Stimulated activated naive B cell treated with anti-CD40 and anti-IgM and Interleukin-4, amounts not matched to agents 10 μg/mL and 1 μg/mL and 100 μg/mL, for 72 hours (primary cell): ENCODE measurements around the gene BIRC7.

Source experiments
- ATAC-seq, 2 donors: fragments of 150-1000 bp; cut with Tn5 transposase; replicated peaks; 2 replicates each; pipeline ENCODE4 v1.10.0; 2021; ENCODE audit warnings: moderate library complexity in 1 of 2
- DNase-seq: peaks from one replicate; pipeline ENCODE4 v3.0.0; 2021
- H3K27ac Mint-ChIP-seq: one replicate; pipeline ENCODE4 v1.8.0; 2022; ENCODE audit warnings: mild to moderate bottlenecking, mixed read lengths
- H3K27me3 Mint-ChIP-seq, 2 donors: one replicate each; pipeline ENCODE4 v1.8.0; 2022; ENCODE audit warnings: mixed read lengths in 2 of 2
- H3K36me3 Mint-ChIP-seq, 2 donors: one replicate each; pipeline ENCODE4 v1.8.0; 2022; ENCODE audit warnings: mixed read lengths in 2 of 2, mild to moderate bottlenecking in 1 of 2
- H3K4me1 Mint-ChIP-seq, 2 donors: one replicate each; pipeline ENCODE4 v1.8.0; 2022; ENCODE audit warnings: mixed read lengths in 2 of 2, mild to moderate bottlenecking in 1 of 2
- H3K4me3 Mint-ChIP-seq, 2 donors: one replicate each; pipeline ENCODE4 v1.8.0; 2022; ENCODE audit warnings: mild to moderate bottlenecking in 2 of 2, mixed read lengths in 2 of 2, moderate library complexity in 1 of 2
- H3K9me3 Mint-ChIP-seq, 2 donors: one replicate each; pipeline ENCODE4 v1.8.0; 2022; ENCODE audit warnings: mixed read lengths in 2 of 2, mild to moderate bottlenecking in 1 of 2

The BIRC7 gene

GRCh38 chr20:63265891-63266515 lies 30.3 kb downstream of the BIRC7 start:
- H3K27ac Mint-ChIP-seq, result no peak overlapping the region
- no peak overlapping the region for H3K4me3 Mint-ChIP-seq
- peaks cover 1 to 6% of the 10 kb centered on the region in 2 donors for H3K4me1 Mint-ChIP-seq
- peaks cover 28 to 59% of the 10 kb centered on the region in 2 donors for H3K27me3 Mint-ChIP-seq
- no peaks in the 10 kb centered on the region for H3K36me3 Mint-ChIP-seq
- ATAC-seq, result no peak
- DNase-seq, result no peak
- H3K9me3 Mint-ChIP-seq, result no peaks in the 10 kb centered on the region

GRCh38 chr20:63267691-63268090 lies 32.0 kb downstream of the BIRC7 start:
- Mint-ChIP-seq H3K4me3 (no peak overlapping the region), H3K27me3 (peaks cover 17 to 42% of the 10 kb centered on the region in 2 donors), H3K4me1 (peaks cover 4 to 10% of the 10 kb centered on the region in 2 donors), H3K36me3 (no peaks in the 10 kb centered on the region), H3K9me3 (no peaks in the 10 kb centered on the region), H3K27ac (no peak overlapping the region)
- no peak for ATAC-seq
- DNase-seq, result no peak

- no peaks in the 10 kb centered on the region for H3K9me3 Mint-ChIP-seq
- H3K27me3 Mint-ChIP-seq, result peaks cover 12 to 36% of the 10 kb centered on the region in 2 donors
- no peak overlapping the region for H3K4me3 Mint-ChIP-seq
- H3K36me3 Mint-ChIP-seq, result no peaks in the 10 kb centered on the region
- H3K27ac Mint-ChIP-seq, result no peak overlapping the region
- DNase-seq (no peak), ATAC-seq (no peak)
- H3K4me1 Mint-ChIP-seq, result peaks cover 4 to 10% of the 10 kb centered on the region in 2 donors
Observed at GRCh38 chr20:63268256-63268655, 32.6 kb downstream of the BIRC7 start.

GRCh38 chr20:63268671-63269439 lies 33.1 kb downstream of the BIRC7 start:
- Mint-ChIP-seq H3K27me3 (peaks cover 9 to 30% of the 10 kb centered on the region in 2 donors), H3K4me3 (no peak overlapping the region), H3K36me3 (no peaks in the 10 kb centered on the region), H3K27ac (no peak overlapping the region), H3K4me1 (peaks cover 8 to 16% of the 10 kb centered on the region in 2 donors), H3K9me3 (no peaks in the 10 kb centered on the region)
- DNase-seq, result no peak
- ATAC-seq, result no peak

- Mint-ChIP-seq H3K4me3 (no peak overlapping the region), H3K27me3 (peaks cover under 1 to 22% of the 10 kb centered on the region in 2 donors), H3K27ac (peak overlapping the region; percentile 31), H3K9me3 (no peaks in the 10 kb centered on the region), H3K4me1 (peaks cover 15 to 25% of the 10 kb centered on the region in 2 donors), H3K36me3 (no peaks in the 10 kb centered on the region)
- DNase-seq (no peak), ATAC-seq (no peak)
Observed at GRCh38 chr20:63269724-63270123, 34.0 kb downstream of the BIRC7 start.

- peaks cover 18 to 35% of the 10 kb centered on the region in 2 donors for H3K4me1 Mint-ChIP-seq
- no peak for ATAC-seq
- no peak overlapping the region for H3K4me3 Mint-ChIP-seq
- no peaks in the 10 kb centered on the region for H3K9me3 Mint-ChIP-seq
- H3K36me3 Mint-ChIP-seq, result peaks cover 0 to under 1% of the 10 kb centered on the region in 2 donors
- peaks cover 0 to 16% of the 10 kb centered on the region in 2 donors for H3K27me3 Mint-ChIP-seq
- no peak for DNase-seq
- H3K27ac Mint-ChIP-seq, result peak overlapping the region; percentile 20
Observed at GRCh38 chr20:63270606-63271325, 35.1 kb downstream of the BIRC7 start.

- H3K27me3 Mint-ChIP-seq, result peaks cover 0 to 10% of the 10 kb centered on the region in 2 donors
- H3K27ac Mint-ChIP-seq, result peak within 1 kb of the TSS; percentile 96
- H3K36me3 Mint-ChIP-seq, result peaks cover 6 to 10% of the 10 kb centered on the region in 2 donors
- H3K4me1 Mint-ChIP-seq, result peaks cover 18 to 38% of the 10 kb centered on the region in 2 donors
- ATAC-seq (peak; percentile 98), DNase-seq (peak; percentile 85)
- H3K9me3 Mint-ChIP-seq, result no peaks in the 10 kb centered on the region
- peak within 1 kb of the TSS; percentile 90 to 96 for H3K4me3 Mint-ChIP-seq
Observed at GRCh38 chr20:63272105-63273058, 36.7 kb downstream of the BIRC7 start, which contains the start of gene ARFGAP1. Gene ARFGAP1, plus strand, starts transcription at chr20:63272813. Its CDS starts 2,768 bp downstream, at chr20:63275581.

- Mint-ChIP-seq H3K27me3 (peaks cover 0 to 3% of the 10 kb centered on the region in 2 donors), H3K4me3 (peak overlapping the region; percentile 90 to 96), H3K27ac (peak overlapping the region; percentile 96), H3K4me1 (peaks cover 18 to 38% of the 10 kb centered on the region in 2 donors), H3K36me3 (peaks cover 11 to 14% of the 10 kb centered on the region in 2 donors), H3K9me3 (no peaks in the 10 kb centered on the region)
- ATAC-seq (peak; percentile 1 to 5), DNase-seq (no peak)
Observed at GRCh38 chr20:63273059-63273579, 37.4 kb downstream of the BIRC7 start.

- no peak for DNase-seq
- Mint-ChIP-seq H3K4me3 (peak overlapping the region; percentile 90 to 96), H3K4me1 (peaks cover 18 to 38% of the 10 kb centered on the region in 2 donors), H3K36me3 (peaks cover 16 to 18% of the 10 kb centered on the region in 2 donors), H3K9me3 (no peaks in the 10 kb centered on the region), H3K27me3 (no peaks in the 10 kb centered on the region), H3K27ac (peak overlapping the region; percentile 96)
- ATAC-seq, result no peak
Observed at GRCh38 chr20:63273635-63274380, 38.1 kb downstream of the BIRC7 start.

- no peaks in the 10 kb centered on the region for H3K9me3 Mint-ChIP-seq
- no peak for DNase-seq
- peaks cover 22 to 26% of the 10 kb centered on the region in 2 donors for H3K36me3 Mint-ChIP-seq
- peak overlapping the region in 1 of 2 donors; percentile 32 for H3K4me3 Mint-ChIP-seq
- H3K27ac Mint-ChIP-seq, result peak overlapping the region; percentile 67
- H3K4me1 Mint-ChIP-seq, result peaks cover 18 to 38% of the 10 kb centered on the region in 2 donors
- H3K27me3 Mint-ChIP-seq, result no peaks in the 10 kb centered on the region
- no peak for ATAC-seq
Observed at GRCh38 chr20:63274381-63275228, 38.9 kb downstream of the BIRC7 start.

GRCh38 chr20:63275825-63276224 lies 40.1 kb downstream of the BIRC7 start:
- H3K9me3 Mint-ChIP-seq, result no peaks in the 10 kb centered on the region
- peaks cover 18 to 38% of the 10 kb centered on the region in 2 donors for H3K4me1 Mint-ChIP-seq
- H3K27me3 Mint-ChIP-seq, result no peaks in the 10 kb centered on the region
- peaks cover 27 to 32% of the 10 kb centered on the region in 2 donors for H3K36me3 Mint-ChIP-seq
- DNase-seq (no peak), ATAC-seq (no peak)
- H3K27ac Mint-ChIP-seq, result no peak overlapping the region
- no peak overlapping the region for H3K4me3 Mint-ChIP-seq

GRCh38 chr20:63276956-63277355 lies 41.3 kb downstream of the BIRC7 start:
- H3K4me1 Mint-ChIP-seq, result peaks cover 14 to 32% of the 10 kb centered on the region in 2 donors
- no peak overlapping the region for H3K4me3 Mint-ChIP-seq
- H3K27me3 Mint-ChIP-seq, result no peaks in the 10 kb centered on the region
- ATAC-seq, result no peak
- H3K9me3 Mint-ChIP-seq, result no peaks in the 10 kb centered on the region
- DNase-seq, result no peak
- peak overlapping the region; percentile 25 for H3K27ac Mint-ChIP-seq
- H3K36me3 Mint-ChIP-seq, result peaks cover 30 to 33% of the 10 kb centered on the region in 2 donors
